ENCODE measurements around the gene PLOD1. TPM values are rescaled to one million over a fixed set of nuclear protein-coding genes. Genes with fewer than 3 reads are reported as not detected.

The PLOD1 gene
- total and polyA plus RNA-seq, 8 donors: 20.0 to 55.2 (median 35.1) TPM

- TF ChIP-seq CTCF (IDR thresholded peaks at IDR 0.05): no peak
- Histone ChIP-seq H3K36me3 (peaks cover 0 to 28% (median 13%) of the 10 kb centered on the region in 3 donors), H3K9me3 (no peaks in the 10 kb centered on the region), H3K27ac (no peak overlapping the region), H3K27me3 (no peaks in the 10 kb centered on the region), H3K4me1 (no peaks in the 10 kb centered on the region), H3K4me3 (no peak overlapping the region)
- 91% methylated on average over 7 of the region's 7 CpGs for WGBS, 2 donors
- intact Hi-C loops (cut with DNase I): loop anchor here in 1 of 3 donors (10.0 kb wide), 1 partner anchor 155 kb away; no protein-coding TSS in a partner anchor
- FAIRE-seq (no peak), DNase-seq (no peak), ATAC-seq (no peak)
Measured at GRCh38 chr1:11989669-11990068, 55.2 kb downstream of the PLOD1 start.

- no peak for ATAC-seq
- 87 to 91% methylated on average over 10 of the region's 10 CpGs for WGBS, 2 donors
- no peak overlapping the region for H3K4me3 ChIP-seq
Measured at GRCh38 chr1:11990303-11991032, 56.0 kb downstream of the PLOD1 start.

DNA sequence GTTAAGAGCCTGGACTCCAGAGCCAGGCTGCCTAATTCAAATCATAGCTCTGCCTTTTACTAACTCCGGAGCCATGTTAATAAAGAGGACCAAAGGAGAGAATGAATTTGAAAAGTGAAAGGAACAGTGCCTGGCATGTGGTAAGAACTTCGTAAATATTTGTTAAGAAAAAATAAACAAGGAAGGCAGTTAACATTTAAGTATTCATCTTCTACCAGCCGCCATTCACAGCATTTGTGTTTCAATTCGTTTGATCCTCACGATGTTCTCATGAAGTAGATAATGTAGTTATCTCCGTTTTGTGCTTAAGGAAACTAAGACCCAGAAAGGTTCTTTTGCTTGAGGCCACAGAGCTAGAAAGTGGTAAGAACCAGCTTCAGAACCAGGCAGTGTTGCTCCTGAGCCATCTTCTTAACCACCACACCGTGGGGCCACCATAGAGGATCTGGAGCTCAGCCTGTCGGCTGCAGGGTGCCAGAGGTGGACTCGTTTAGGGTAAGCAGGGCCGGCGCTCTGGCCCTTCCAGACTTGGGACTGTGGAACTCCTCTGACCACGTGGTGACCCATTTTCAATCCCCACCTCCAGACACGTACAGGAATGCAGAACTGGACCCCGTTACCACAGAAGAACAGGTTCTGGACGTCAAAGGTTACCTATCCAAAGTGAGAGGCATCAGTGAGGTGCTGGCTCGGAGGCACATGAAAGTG, 57.6 kb downstream of the PLOD1 start:
- H3K36me3 ChIP-seq: peaks cover 0 to 41% (median 23%) of the 10 kb centered on the region in 3 donors
- H3K9me3 ChIP-seq: no peaks in the 10 kb centered on the region
- no peak overlapping the region for H3K27ac ChIP-seq
- no peak for ATAC-seq
- no peaks in the 10 kb centered on the region for H3K4me1 ChIP-seq
- peak in 1 of 6 donors; percentile 9 for DNase-seq
- WGBS, 2 donors: 78 to 80% methylated on average over 16 of the region's 16 CpGs
- H3K27me3 ChIP-seq: no peaks in the 10 kb centered on the region
- intact Hi-C loops (cut with DNase I): no loop called here
- no peak overlapping the region for H3K4me3 ChIP-seq
- no peak for TF ChIP-seq CTCF (IDR thresholded peaks at IDR 0.05)
- FAIRE-seq: no peak

More at GRCh38 chr1:11990303-11991032, 56.0 kb downstream of the PLOD1 start:
- Histone ChIP-seq H3K4me1 (no peaks in the 10 kb centered on the region), H3K36me3 (peaks cover 0 to 33% (median 14%) of the 10 kb centered on the region in 3 donors), H3K9me3 (no peaks in the 10 kb centered on the region), H3K27ac (no peak overlapping the region), H3K27me3 (no peaks in the 10 kb centered on the region)
- intact Hi-C loops (cut with DNase I): no loop called here
- peak in 1 of 6 donors; percentile 6 for DNase-seq
- TF ChIP-seq CTCF (IDR thresholded peaks at IDR 0.05): no peak
- no peak for FAIRE-seq

DNA sequence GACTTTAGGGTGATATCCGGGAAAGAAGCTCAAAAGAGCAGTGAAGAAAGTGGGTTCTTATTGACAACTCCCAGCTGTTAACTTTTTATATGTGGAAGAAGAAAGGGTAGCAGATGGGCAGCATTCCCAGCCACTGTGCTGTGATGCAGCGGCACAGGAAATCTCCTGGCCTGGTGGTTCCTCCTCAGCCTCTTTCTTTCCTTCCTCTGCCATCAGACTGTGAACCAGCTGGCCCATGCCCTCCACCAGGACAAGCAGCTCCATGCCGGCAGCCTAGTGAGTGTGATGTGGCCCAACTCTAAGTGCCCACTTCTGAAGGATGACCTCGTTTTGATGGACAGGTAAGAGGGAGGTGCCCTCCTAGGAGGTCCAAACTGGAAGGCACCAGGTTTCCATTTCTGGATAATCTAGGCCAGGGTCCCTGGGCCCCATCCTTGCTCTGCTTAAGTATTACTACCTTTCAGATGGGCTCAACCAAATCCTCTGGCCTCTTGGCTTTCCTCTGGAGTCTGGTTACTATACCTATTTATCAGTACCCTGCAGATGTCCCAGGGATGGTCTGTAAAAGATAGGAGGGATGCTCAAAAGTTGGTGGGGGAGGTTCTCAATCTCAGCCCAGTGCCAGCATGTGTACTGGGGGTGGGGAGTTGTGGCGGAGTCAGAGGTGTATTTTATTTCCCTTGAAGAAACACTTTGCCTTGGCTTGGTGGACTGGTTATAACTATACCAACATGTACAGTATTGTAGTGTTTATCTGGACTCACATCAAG, 62.7 kb downstream of the PLOD1 start:
- H3K36me3 ChIP-seq: peaks cover 0 to 62% (median 38%) of the 10 kb centered on the region in 3 donors
- no peaks in the 10 kb centered on the region for H3K27me3 ChIP-seq
- DNase-seq (peak in 1 of 6 donors; percentile 7), FAIRE-seq (no peak), ATAC-seq (no peak)
- no peak overlapping the region for H3K4me3 ChIP-seq
- 85 to 94% methylated on average over 5 of the region's 5 CpGs for WGBS, 2 donors
- no peak overlapping the region for H3K27ac ChIP-seq
- no peak for TF ChIP-seq CTCF (IDR thresholded peaks at IDR 0.05)
- no peaks in the 10 kb centered on the region for H3K9me3 ChIP-seq
- intact Hi-C loops (cut with DNase I): no loop called here
- H3K4me1 ChIP-seq: no peaks in the 10 kb centered on the region
